Measurements from ENCODE around the gene OR2Z1.

- TF ChIP-seq, protein P1, sequence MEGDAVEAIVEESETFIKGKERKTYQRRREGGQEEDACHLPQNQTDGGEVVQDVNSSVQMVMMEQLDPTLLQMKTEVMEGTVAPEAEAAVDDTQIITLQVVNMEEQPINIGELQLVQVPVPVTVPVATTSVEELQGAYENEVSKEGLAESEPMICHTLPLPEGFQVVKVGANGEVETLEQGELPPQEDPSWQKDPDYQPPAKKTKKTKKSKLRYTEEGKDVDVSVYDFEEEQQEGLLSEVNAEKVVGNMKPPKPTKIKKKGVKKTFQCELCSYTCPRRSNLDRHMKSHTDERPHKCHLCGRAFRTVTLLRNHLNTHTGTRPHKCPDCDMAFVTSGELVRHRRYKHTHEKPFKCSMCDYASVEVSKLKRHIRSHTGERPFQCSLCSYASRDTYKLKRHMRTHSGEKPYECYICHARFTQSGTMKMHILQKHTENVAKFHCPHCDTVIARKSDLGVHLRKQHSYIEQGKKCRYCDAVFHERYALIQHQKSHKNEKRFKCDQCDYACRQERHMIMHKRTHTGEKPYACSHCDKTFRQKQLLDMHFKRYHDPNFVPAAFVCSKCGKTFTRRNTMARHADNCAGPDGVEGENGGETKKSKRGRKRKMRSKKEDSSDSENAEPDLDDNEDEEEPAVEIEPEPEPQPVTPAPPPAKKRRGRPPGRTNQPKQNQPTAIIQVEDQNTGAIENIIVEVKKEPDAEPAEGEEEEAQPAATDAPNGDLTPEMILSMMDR (IDR thresholded peaks at IDR 0.05): no peak
- no peak for TF ChIP-seq POLR2A (IDR thresholded peaks at IDR 0.05)
Measured at GRCh38 chr19:8680676-8681344, 40.6 kb upstream of the OR2Z1 start.
